ACHN (cell line): ENCODE data around the gene RXRA.

Source experiments
- DNase-seq: peaks from one replicate; pipeline ENCODE4 v3.0.0-alpha.2; 2015
- in situ Hi-C: cut with HindIII; loops from 2 replicates; pipeline ENCODE4 v1.10.0; 2017; ENCODE audit warnings: low sequenced_read_pairs, low pct_ligation_motif_present, low pct_unique_long_range_greater_than_20kb

The RXRA gene

DNA sequence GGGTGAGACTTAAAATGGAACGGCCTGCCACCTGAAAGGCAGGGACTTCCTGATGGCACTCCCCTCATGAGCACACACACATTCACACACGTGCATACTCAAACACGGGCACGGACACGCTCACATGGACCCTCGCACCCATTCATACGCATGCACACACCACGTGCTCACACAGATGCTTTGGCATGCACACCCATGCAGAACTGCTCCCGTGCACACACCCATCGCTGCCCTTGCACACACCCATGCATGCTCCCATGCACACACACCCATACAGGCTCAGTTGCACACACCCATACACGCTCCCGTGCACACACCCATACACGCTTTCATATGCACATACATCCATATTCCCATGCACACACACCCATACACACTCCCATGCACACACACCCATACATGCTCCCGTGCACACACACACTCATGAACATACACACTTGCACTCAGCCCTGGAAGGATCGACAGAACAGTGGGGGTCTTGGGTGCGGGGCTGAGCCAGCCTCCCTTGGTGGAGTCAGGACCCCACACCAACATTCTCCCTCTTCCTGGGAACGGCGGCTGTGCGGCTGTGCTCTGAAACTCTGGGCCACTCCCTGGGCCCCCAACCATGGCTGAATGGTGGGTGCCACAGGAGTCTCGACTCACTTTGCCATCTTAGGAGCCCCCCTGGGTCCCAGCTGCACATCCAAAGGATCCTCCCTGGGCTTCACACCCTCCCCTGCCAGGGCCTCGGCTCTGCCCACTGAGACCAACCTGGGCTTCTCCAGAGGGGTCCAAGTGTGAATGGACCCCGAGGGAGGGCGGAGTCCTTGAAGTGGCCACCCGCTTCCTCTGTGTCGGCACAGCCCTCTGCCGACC is 115.2 kb downstream of the RXRA start:
- in situ Hi-C loops: loop anchor here (25.0 kb wide), 1 partner anchor 254 kb away; no protein-coding TSS in a partner anchor
- no peak for DNase-seq

GRCh38 chr9:134442085-134442474 is 115.8 kb downstream of the RXRA start:
- in situ Hi-C loops: loop anchor here (25.0 kb wide), 1 partner anchor 255 kb away; no protein-coding TSS in a partner anchor
- DNase-seq: no peak

GRCh38 chr9:134442486-134443173 is 116.4 kb downstream of the RXRA start:
- in situ Hi-C loops: loop anchor here (25.0 kb wide), 1 partner anchor 255 kb away; no protein-coding TSS in a partner anchor
- no peak for DNase-seq

GRCh38 chr9:134443174-134444037 is 117.2 kb downstream of the RXRA start:
- in situ Hi-C loops: loop anchor here (25.0 kb wide), 1 partner anchor 256 kb away; no protein-coding TSS in a partner anchor
- peak; percentile 86 for DNase-seq

- no peak for DNase-seq
- in situ Hi-C loops: loop anchor here (25.0 kb wide), 1 partner anchor 257 kb away; no protein-coding TSS in a partner anchor
These were observed 117.7 kb downstream of the RXRA start for GRCh38 chr9:134444038-134444315.

- no peak for DNase-seq
- in situ Hi-C loops: loop anchor here (25.0 kb wide), 1 partner anchor 258 kb away; no protein-coding TSS in a partner anchor
These were observed 118.7 kb downstream of the RXRA start for GRCh38 chr9:134445000-134445399.

DNA sequence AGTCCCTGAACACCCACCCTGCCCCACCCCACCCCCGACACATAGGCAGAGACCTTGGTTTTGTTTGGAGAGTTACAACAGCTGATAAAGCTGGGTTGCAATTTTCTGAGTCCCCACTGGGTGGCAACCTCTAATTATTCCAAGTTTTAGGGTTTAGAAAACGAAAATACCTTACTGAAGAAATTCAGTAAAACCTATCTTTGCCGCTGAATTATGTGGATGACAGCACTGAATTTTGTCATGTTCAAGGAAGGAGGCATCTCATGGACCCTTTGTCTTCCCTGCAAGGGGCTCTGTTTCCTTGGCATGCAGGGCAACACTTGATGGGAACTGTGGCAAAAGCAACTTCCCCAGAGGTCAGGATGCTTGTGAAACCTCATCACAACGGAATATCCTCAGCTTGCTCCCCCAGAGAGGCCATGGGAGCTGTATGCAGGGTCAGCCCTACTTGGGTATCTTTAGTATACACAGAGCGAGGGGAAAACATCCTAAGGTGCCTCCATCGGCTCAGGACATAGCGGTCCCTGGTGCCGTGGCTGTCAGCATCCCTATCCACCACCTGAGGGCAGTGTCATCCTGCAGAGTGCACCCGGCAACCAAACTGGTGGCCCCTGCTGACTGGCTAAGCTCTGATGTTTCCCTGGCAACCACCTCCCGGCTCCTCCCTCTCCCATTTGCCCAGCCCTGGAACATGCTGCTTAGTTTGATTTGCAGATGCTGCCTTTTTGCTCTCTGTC is 123.1 kb downstream of the RXRA start:
- in situ Hi-C loops: loop anchor here (25.0 kb wide), 1 partner anchor 262 kb away; no protein-coding TSS in a partner anchor
- peak; percentile 67 for DNase-seq

- in situ Hi-C loops: no loop called here
These were observed 125.6 kb downstream of the RXRA start for GRCh38 chr9:134451700-134452458.

GRCh38 chr9:134452728-134453127 is 126.5 kb downstream of the RXRA start:
- in situ Hi-C loops: no loop called here
- no peak for DNase-seq

More at GRCh38 chr9:134451700-134452458, 125.6 kb downstream of the RXRA start:
- DNase-seq: no peak

DNA sequence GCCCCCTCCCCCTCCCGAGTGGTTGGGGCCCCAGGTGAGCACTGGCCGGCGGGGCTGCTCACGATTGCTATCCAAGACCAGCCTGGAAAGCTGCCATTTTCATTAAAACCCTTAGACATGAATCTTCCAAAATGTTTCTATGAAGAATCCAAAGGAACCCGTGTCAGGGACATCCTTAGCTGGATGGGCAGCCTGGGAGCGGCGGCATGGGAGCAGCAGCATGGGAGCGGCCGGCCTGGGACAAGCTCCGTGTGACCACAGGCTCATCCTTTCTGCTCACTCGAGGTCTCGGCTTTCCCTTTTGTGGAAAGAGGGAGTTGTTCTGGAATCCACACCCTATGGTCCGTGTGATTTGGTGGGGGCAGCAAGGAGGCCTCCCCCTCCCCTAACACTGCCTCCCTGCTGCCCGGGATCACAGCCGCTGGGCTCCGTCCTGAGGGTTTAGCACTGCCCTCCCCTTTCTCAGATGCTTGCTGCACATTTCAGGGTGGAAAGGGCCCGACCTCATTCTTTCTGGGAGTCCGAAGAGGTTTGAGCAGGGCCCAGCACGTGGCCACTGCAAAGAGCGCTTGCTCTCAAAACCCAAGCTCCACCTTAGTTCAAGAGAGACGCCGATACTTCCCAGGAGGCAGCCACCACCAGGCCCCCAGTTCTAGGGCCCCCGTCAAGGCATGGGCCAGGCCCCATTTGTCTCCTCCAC is 127.7 kb downstream of the RXRA start:
- no peak for DNase-seq
- in situ Hi-C loops: no loop called here

DNA sequence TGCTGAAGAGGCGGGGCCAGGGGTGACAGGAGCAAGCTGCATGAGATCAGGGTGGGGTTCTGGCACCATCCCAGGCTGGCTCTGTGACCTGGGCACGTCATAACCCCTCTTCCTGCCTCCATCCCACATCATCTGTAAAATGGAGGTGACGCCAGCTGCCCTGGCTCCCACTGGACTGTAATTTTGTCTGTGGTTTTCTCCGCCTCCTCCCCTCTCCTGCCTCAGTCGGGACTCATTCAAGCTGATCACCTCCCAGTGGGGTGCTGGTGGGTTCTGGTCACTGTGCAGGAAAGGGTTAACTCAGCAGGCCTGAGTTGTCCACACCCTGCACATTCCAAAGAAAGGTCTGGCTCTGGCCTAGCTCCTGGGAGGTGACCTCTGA is 128.2 kb downstream of the RXRA start:
- no peak for DNase-seq
- in situ Hi-C loops: no loop called here

GRCh38 chr9:134455021-134455471 is 128.8 kb downstream of the RXRA start:
- in situ Hi-C loops: no loop called here

GRCh38 chr9:134455537-134455933 is 129.3 kb downstream of the RXRA start:
- in situ Hi-C loops: no loop called here
- DNase-seq: no peak

More at GRCh38 chr9:134455021-134455471, 128.8 kb downstream of the RXRA start:
- DNase-seq: no peak

GRCh38 chr9:134455934-134456755 is 129.9 kb downstream of the RXRA start:
- in situ Hi-C loops: no loop called here
- no peak for DNase-seq

- no peak for DNase-seq
- in situ Hi-C loops: no loop called here
These were observed 130.6 kb downstream of the RXRA start for GRCh38 chr9:134456756-134457305.
